ENCODE measurements around the gene ADAMTSL3. TPM values are rescaled to one million over a fixed set of nuclear protein-coding genes. Genes with fewer than 3 reads are reported as not detected.

Gene ADAMTSL3
- total and polyA plus RNA-seq, 8 donors, result 0.54 to 19.2 (median 6.1) TPM

GRCh38 chr15:83767741-83768140, 113.8 kb downstream of the ADAMTSL3 start:
- TF ChIP-seq CTCF (IDR thresholded peaks at IDR 0.05), result no peak
- WGBS, 2 donors, result 57% methylated on average over 4 of the region's 4 CpGs
- no peak for DNase-seq
- Histone ChIP-seq H3K4me3 (no peak overlapping the region), H3K4me1 (peaks cover 0 to 10% (median 0%) of the 10 kb centered on the region in 3 donors), H3K9me3 (no peaks in the 10 kb centered on the region), H3K27ac (no peak overlapping the region), H3K27me3 (no peaks in the 10 kb centered on the region), H3K36me3 (no peaks in the 10 kb centered on the region)
- intact Hi-C loops (cut with DNase I), result no loop called here
- no peak for FAIRE-seq
- peak in 2 of 4 donors; percentile 28 to 38 for ATAC-seq

- no peak overlapping the region for H3K27ac ChIP-seq
- H3K36me3 ChIP-seq, result no peaks in the 10 kb centered on the region
- no peak for TF ChIP-seq CTCF (IDR thresholded peaks at IDR 0.05)
- intact Hi-C loops (cut with DNase I), result no loop called here
- peaks cover 0 to 10% (median 0%) of the 10 kb centered on the region in 3 donors for H3K4me1 ChIP-seq
- no peaks in the 10 kb centered on the region for H3K9me3 ChIP-seq
- H3K27me3 ChIP-seq, result no peaks in the 10 kb centered on the region
- 56 to 69% methylated on average over 1 of the region's 1 CpG for WGBS, 2 donors
- ATAC-seq (peak in 3 of 4 donors; percentile 54 to 70 (median 60)), DNase-seq (no peak), FAIRE-seq (no peak)
- no peak overlapping the region for H3K4me3 ChIP-seq
Measured at GRCh38 chr15:83769411-83769999, 115.6 kb downstream of the ADAMTSL3 start.

GRCh38 chr15:83775738-83776137, 121.8 kb downstream of the ADAMTSL3 start:
- H3K27me3 ChIP-seq, result no peaks in the 10 kb centered on the region
- intact Hi-C loops (cut with DNase I), result no loop called here
- DNase-seq, result no peak
- H3K27ac ChIP-seq, result no peak overlapping the region
- 41 to 74% methylated on average over 3 of the region's 3 CpGs for WGBS, 2 donors
- no peak for TF ChIP-seq CTCF (IDR thresholded peaks at IDR 0.05)
- no peaks in the 10 kb centered on the region for H3K4me1 ChIP-seq
- H3K4me3 ChIP-seq, result no peak overlapping the region
- ATAC-seq, result no peak
- no peaks in the 10 kb centered on the region for H3K9me3 ChIP-seq
- H3K36me3 ChIP-seq, result no peaks in the 10 kb centered on the region
- FAIRE-seq, result no peak

GRCh38 chr15:83776986-83777385, 123.1 kb downstream of the ADAMTSL3 start:
- Histone ChIP-seq H3K36me3 (no peaks in the 10 kb centered on the region), H3K27me3 (no peaks in the 10 kb centered on the region), H3K4me1 (no peaks in the 10 kb centered on the region), H3K9me3 (no peaks in the 10 kb centered on the region), H3K4me3 (no peak overlapping the region), H3K27ac (no peak overlapping the region)
- DNase-seq, result no peak
- no peak for TF ChIP-seq CTCF (IDR thresholded peaks at IDR 0.05)
- intact Hi-C loops (cut with DNase I), result no loop called here
- FAIRE-seq, result no peak
- no peak for ATAC-seq
- WGBS, 2 donors, result 96 to 97% methylated on average over 4 of the region's 4 CpGs

- H3K9me3 ChIP-seq, result no peaks in the 10 kb centered on the region
- H3K36me3 ChIP-seq, result no peaks in the 10 kb centered on the region
- intact Hi-C loops (cut with DNase I), result no loop called here
- ATAC-seq (no peak), FAIRE-seq (no peak), DNase-seq (no peak)
- no peak overlapping the region for H3K27ac ChIP-seq
- TF ChIP-seq CTCF (IDR thresholded peaks at IDR 0.05), result no peak
- H3K27me3 ChIP-seq, result no peaks in the 10 kb centered on the region
- H3K4me1 ChIP-seq, result no peaks in the 10 kb centered on the region
- WGBS, 2 donors, result 98 to 99% methylated on average over 1 of the region's 1 CpG
- no peak overlapping the region for H3K4me3 ChIP-seq
Measured at GRCh38 chr15:83783227-83783626, 129.3 kb downstream of the ADAMTSL3 start.
